ENCODE results near the gene NR5A2.

Gene NR5A2

DNA sequence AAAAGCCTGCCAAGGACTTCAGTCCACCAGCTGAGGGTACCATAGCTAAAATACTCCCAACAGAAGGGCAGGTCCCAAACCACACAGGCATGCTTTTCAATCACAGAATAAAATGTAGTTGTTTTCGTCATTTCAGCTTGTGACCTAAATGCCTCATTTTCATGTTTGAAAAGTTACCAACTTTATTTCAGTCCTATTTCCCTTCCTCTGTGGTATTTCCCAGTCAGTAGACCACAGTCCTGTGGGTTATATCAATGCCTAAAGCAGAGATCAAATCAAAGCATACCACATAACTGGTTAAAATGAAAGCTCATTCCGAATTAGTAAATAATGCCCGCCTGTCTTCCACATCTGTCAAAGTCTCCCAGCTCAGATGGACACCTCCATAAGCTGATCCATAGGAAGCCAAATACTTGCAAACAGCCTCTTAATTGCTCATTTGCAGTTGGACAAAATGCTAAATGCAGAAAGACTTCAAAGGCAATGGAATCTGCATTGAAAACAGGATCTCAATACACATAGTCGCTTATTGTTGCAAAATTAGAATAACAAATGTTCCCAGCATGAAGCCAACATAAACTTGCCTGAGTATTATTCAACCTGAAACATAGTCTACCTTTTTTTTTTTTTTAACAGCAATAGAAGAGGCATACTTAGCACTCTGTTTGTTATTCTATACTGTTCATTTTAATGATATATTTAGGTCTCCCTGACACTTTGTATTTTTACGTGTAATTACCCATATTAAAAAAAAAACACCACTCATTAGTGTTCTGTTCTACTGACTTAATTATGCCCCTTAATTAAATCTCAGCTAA is 53.9 kb downstream of the NR5A2 start:
- H3K79me2 ChIP-seq (ENCODE audit: insufficient read depth, low read length), result no peaks in the 10 kb centered on the region

DNA sequence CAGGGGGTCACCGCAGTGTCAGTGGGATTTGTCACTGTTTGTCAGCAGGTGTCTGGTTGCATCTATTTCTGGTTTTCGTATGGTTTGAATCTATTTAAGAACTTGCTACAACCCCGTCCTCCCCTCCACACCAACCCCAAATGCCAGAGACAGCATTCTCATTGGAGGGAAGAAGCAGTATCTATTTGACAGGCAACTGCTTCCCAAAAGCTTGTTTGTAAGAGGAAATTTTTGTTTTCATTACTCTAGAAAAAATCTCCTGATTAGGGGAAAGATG is 54.4 kb downstream of the NR5A2 start:
- H3K79me2 ChIP-seq (ENCODE audit: insufficient read depth, low read length), result no peaks in the 10 kb centered on the region
- no peak overlapping the region for H3K4me2 ChIP-seq (ENCODE audit: low read length)
- no peaks in the 10 kb centered on the region for H4K20me1 ChIP-seq (ENCODE audit: insufficient read depth, low read length)
- no peak overlapping the region for H3K9ac ChIP-seq (ENCODE audit: low read length)
- no peak for TF ChIP-seq EZH2 (IDR thresholded peaks at IDR 0.05; ENCODE audit: borderline replicate concordance, low read length)
- TF ChIP-seq, protein P1, sequence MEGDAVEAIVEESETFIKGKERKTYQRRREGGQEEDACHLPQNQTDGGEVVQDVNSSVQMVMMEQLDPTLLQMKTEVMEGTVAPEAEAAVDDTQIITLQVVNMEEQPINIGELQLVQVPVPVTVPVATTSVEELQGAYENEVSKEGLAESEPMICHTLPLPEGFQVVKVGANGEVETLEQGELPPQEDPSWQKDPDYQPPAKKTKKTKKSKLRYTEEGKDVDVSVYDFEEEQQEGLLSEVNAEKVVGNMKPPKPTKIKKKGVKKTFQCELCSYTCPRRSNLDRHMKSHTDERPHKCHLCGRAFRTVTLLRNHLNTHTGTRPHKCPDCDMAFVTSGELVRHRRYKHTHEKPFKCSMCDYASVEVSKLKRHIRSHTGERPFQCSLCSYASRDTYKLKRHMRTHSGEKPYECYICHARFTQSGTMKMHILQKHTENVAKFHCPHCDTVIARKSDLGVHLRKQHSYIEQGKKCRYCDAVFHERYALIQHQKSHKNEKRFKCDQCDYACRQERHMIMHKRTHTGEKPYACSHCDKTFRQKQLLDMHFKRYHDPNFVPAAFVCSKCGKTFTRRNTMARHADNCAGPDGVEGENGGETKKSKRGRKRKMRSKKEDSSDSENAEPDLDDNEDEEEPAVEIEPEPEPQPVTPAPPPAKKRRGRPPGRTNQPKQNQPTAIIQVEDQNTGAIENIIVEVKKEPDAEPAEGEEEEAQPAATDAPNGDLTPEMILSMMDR (IDR thresholded peaks at IDR 0.05; ENCODE audit: low read length), result no peak
- no peaks in the 10 kb centered on the region for H3K36me3 ChIP-seq (ENCODE audit: insufficient read depth, low read length)
- no peaks in the 10 kb centered on the region for H3K9me2 ChIP-seq (ENCODE audit: low read depth, low read length)
- H3K27ac ChIP-seq (ENCODE audit: low read depth, low read length, poor library complexity, severe bottlenecking), result no peak overlapping the region
- H3F3A ChIP-seq (ENCODE audit: insufficient read depth, low read length), result no peaks in the 10 kb centered on the region
- no peaks in the 10 kb centered on the region for H3K4me1 ChIP-seq (ENCODE audit: insufficient read depth, low read length, severe bottlenecking)
- H3K4me3 ChIP-seq (ENCODE audit: low read depth, low read length, poor library complexity, severe bottlenecking), result no peak overlapping the region
- H2AFZ ChIP-seq (ENCODE audit: low read length), result no peak overlapping the region
- 0 out of 2 replicates have a peak, but pooled peaks cover 3% of the 10 kb centered on the region for H3K27me3 ChIP-seq (ENCODE audit: insufficient read depth, low read length)
- H3K9me3 ChIP-seq (ENCODE audit: low read length), result no peaks in the 10 kb centered on the region

More for the DNA sequence above, 53.9 kb downstream of the NR5A2 start:
- H3K9me2 ChIP-seq (ENCODE audit: low read depth, low read length), result no peaks in the 10 kb centered on the region
- H2AFZ ChIP-seq (ENCODE audit: low read length), result no peak overlapping the region
- H3K4me1 ChIP-seq (ENCODE audit: insufficient read depth, low read length, severe bottlenecking), result no peaks in the 10 kb centered on the region
- no peaks in the 10 kb centered on the region for H3K9me3 ChIP-seq (ENCODE audit: low read length)
- H3K4me2 ChIP-seq (ENCODE audit: low read length), result no peak overlapping the region
- H3K36me3 ChIP-seq (ENCODE audit: insufficient read depth, low read length), result no peaks in the 10 kb centered on the region
- H3K9ac ChIP-seq (ENCODE audit: low read length), result no peak overlapping the region
- H3K4me3 ChIP-seq (ENCODE audit: low read depth, low read length, poor library complexity, severe bottlenecking), result no peak overlapping the region
- H3K27ac ChIP-seq (ENCODE audit: low read depth, low read length, poor library complexity, severe bottlenecking), result no peak overlapping the region
- H3K27me3 ChIP-seq (ENCODE audit: insufficient read depth, low read length), result 0 out of 2 replicates have a peak, but pooled peaks cover 3% of the 10 kb centered on the region
- TF ChIP-seq, protein P1 (IDR thresholded peaks at IDR 0.05; ENCODE audit: low read length), result no peak
- no peak for TF ChIP-seq EZH2 (IDR thresholded peaks at IDR 0.05; ENCODE audit: borderline replicate concordance, low read length)
- no peaks in the 10 kb centered on the region for H4K20me1 ChIP-seq (ENCODE audit: insufficient read depth, low read length)
- no peaks in the 10 kb centered on the region for H3F3A ChIP-seq (ENCODE audit: insufficient read depth, low read length)

DNA sequence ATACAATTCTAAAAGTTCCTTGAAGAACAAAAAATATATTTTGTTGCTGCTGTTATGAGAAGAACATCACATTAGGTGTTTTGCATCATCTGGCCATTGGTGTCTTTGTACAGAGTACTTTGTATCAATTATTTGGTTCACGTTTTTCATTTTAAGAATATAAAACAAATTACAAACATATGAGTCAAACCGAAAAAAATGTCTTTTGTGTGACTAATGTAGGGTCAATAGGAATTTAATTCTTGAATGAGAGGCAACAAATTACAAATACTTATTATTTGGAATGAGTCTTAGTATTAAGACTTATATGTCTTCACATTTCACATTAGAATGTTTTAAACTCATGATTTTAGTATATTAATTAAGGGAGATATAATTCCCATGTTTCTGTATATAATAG is 54.8 kb downstream of the NR5A2 start:
- H4K20me1 ChIP-seq (ENCODE audit: insufficient read depth, low read length), result no peaks in the 10 kb centered on the region
- TF ChIP-seq EZH2 (IDR thresholded peaks at IDR 0.05; ENCODE audit: borderline replicate concordance, low read length), result no peak
- TF ChIP-seq, protein P1 (IDR thresholded peaks at IDR 0.05; ENCODE audit: low read length), result no peak
- H3K4me3 ChIP-seq (ENCODE audit: low read depth, low read length, poor library complexity, severe bottlenecking), result no peak overlapping the region
- no peaks in the 10 kb centered on the region for H3K9me2 ChIP-seq (ENCODE audit: low read depth, low read length)
- H2AFZ ChIP-seq (ENCODE audit: low read length), result no peak overlapping the region
- H3K27ac ChIP-seq (ENCODE audit: low read depth, low read length, poor library complexity, severe bottlenecking), result no peak overlapping the region
- H3K9me3 ChIP-seq (ENCODE audit: low read length), result no peaks in the 10 kb centered on the region
- 0 out of 2 replicates have a peak, but pooled peaks cover 3% of the 10 kb centered on the region for H3K27me3 ChIP-seq (ENCODE audit: insufficient read depth, low read length)
- no peaks in the 10 kb centered on the region for H3K36me3 ChIP-seq (ENCODE audit: insufficient read depth, low read length)
- no peak overlapping the region for H3K4me2 ChIP-seq (ENCODE audit: low read length)
- H3K9ac ChIP-seq (ENCODE audit: low read length), result no peak overlapping the region
- no peaks in the 10 kb centered on the region for H3F3A ChIP-seq (ENCODE audit: insufficient read depth, low read length)
- H3K79me2 ChIP-seq (ENCODE audit: insufficient read depth, low read length), result no peaks in the 10 kb centered on the region
- no peaks in the 10 kb centered on the region for H3K4me1 ChIP-seq (ENCODE audit: insufficient read depth, low read length, severe bottlenecking)

Data from OCI-LY1 (cell line).